Activated T-helper 2 cell treated with anti-CD3 and anti-CD28 coated beads, Interferon-gamma antibody, Interleukin-2, Interleukin-4, amounts not matched to agents 10 μg/mL and 5 μg/mL and 100 μg/mL, durations not matched to agents 14 hours and 24 hours and 36 hours (primary cell): ENCODE measurements around the gene RRAD. TPM values are rescaled to one million over a fixed set of nuclear protein-coding genes. Genes with fewer than 3 reads are reported as not detected.
"Not testable (repeated sequence)": the region's sequence is repeated elsewhere in the genome, so short reads cannot be mapped to it uniquely, and the experiment has no call there.

Experiments used
- DNase-seq: peaks from one replicate; pipeline ENCODE4 v3.0.0; 2021; ENCODE audit warnings: low spot score
- H3K27ac Mint-ChIP-seq: one replicate; pipeline ENCODE4 v1.8.0; 2021; ENCODE audit warnings: mixed read lengths
- H3K27me3 Mint-ChIP-seq: one replicate; pipeline ENCODE4 v1.8.0; 2021; ENCODE audit warnings: low read depth, mixed read lengths
- H3K36me3 Mint-ChIP-seq: one replicate; pipeline ENCODE4 v1.8.0; 2021; ENCODE audit warnings: low read depth, mixed read lengths
- H3K4me1 Mint-ChIP-seq: one replicate; pipeline ENCODE4 v1.8.0; 2021; ENCODE audit warnings: low read depth, mixed read lengths
- H3K4me3 Mint-ChIP-seq: one replicate; pipeline ENCODE4 v1.8.0; 2021; ENCODE audit warnings: low read depth, mild to moderate bottlenecking, moderate library complexity, mixed read lengths
- H3K9me3 Mint-ChIP-seq: one replicate; pipeline ENCODE4 v1.8.0; 2021; ENCODE audit warnings: mixed read lengths
- intact Hi-C: fragments of 100-400 bp; cut with micrococcal nuclease; formaldehyde crosslinking; loops from one replicate; pipeline ENCODE4 v1.15.1; 2023
- total RNA-seq: library from RNA; stranded (reverse); gene quantifications from 2 replicates; pipeline ENCODE4 v1.2.3, GENCODE V29; 2022

Gene RRAD
- total RNA-seq, 1 donor from 2014 or later = 1.8 TPM

DNA sequence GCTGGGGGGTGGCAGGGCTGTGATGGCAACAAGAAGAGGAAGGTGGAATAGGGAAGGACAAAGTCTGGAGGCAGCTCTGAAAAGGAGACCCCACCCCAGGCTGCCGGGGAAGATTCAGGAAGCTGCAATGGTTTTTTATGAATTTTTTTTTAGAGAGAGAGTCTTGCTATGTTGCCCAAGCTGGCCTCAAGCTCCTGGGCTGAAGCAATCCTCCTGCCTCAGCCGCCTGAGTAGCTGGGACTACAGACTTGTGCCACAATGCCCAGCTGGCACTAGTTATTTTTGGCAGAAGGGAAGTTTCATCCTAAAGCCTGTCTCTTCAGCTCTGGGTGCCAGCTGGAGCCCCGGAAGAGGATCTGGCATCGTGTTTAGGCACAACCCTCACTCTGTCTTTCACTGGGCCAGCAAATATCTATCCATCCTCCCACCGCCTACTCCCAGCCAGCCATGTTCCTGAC, 34.4 kb upstream of the RRAD start:
- intact Hi-C loops = loop anchor here (10.0 kb wide), 1 partner anchor 55 kb away; no protein-coding TSS in a partner anchor
- Mint-ChIP-seq H3K4me1 (peaks cover 21% of the 10 kb centered on the region), H3K27me3 (no peaks in the 10 kb centered on the region)

DNA sequence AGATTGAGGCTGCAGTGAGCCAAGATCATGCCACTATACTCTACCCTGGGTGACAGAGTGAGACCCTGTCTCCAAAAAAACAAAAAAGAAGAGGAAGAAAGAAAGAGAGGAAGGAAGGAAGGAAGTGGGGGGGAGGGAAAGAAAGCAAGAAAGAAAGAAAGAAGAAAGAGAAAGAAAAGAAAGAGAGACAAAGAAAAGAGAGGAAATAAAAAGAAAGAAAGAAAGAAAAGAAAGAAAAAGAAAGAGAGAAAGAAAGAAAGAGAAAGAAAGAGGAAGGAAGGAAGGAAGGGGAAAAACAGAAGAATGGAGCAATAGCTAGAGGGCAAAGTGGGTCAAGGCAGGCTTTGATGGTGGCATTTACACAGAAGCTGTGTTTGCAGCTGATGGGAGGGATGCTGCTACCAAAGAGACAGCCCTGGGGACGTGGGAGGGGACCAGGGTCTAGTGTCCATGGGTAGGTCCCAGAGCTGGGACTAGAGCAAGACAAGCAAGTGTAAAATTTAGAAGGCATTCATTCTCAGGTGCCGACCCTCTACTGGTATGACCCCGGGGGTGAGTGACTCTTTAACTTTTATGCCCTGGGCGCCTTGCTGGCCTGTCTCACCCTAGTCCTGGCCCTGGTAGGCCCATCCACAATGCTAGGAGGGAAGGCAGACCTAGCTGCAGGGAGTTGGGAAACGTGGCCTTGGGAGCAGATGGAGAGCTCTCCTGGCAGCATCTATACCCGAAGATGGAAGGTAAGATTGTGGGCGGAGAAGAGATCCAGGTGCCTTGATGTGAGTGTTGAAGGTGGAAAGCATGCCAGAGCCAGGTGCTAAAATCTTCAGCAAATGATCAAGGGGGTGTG, 33.7 kb upstream of the RRAD start:
- Mint-ChIP-seq H3K27ac (peak overlapping the region; percentile 9), H3K36me3 (no peaks in the 10 kb centered on the region), H3K4me3 (no peak overlapping the region), H3K4me1 (peaks cover 21% of the 10 kb centered on the region), H3K9me3 (no peaks in the 10 kb centered on the region), H3K27me3 (no peaks in the 10 kb centered on the region)
- no peak for DNase-seq
- intact Hi-C loops = no loop called here

More for the DNA sequence above, 34.4 kb upstream of the RRAD start:
- DNase-seq = no peak
- no peaks in the 10 kb centered on the region for H3K9me3 Mint-ChIP-seq
- no peaks in the 10 kb centered on the region for H3K36me3 Mint-ChIP-seq
- H3K27ac Mint-ChIP-seq = no peak overlapping the region
- H3K4me3 Mint-ChIP-seq = no peak overlapping the region

DNA sequence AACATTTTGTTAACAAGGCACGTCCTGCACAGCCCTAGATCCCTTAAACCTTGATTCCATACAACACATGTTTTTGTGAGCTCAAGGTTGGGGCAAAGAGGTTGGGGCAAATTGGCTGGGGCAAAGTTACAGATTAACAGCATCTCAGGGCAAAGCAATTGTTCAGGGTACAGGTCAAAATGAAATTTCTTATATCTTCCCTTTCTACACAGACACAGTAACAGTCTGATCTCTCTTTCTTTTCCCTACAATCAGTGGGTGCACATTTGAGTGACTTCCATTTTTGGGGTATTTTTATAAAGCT, 30.8 kb upstream of the RRAD start:
- DNase-seq, H3K27ac Mint-ChIP-seq, intact Hi-C loops, H3K9me3 Mint-ChIP-seq, H3K36me3 Mint-ChIP-seq, H3K4me3 Mint-ChIP-seq: not testable (repeated sequence)
- H3K27me3 Mint-ChIP-seq = peaks cover 12% of the 10 kb centered on the region
- peaks cover 16% of the 10 kb centered on the region for H3K4me1 Mint-ChIP-seq

DNA sequence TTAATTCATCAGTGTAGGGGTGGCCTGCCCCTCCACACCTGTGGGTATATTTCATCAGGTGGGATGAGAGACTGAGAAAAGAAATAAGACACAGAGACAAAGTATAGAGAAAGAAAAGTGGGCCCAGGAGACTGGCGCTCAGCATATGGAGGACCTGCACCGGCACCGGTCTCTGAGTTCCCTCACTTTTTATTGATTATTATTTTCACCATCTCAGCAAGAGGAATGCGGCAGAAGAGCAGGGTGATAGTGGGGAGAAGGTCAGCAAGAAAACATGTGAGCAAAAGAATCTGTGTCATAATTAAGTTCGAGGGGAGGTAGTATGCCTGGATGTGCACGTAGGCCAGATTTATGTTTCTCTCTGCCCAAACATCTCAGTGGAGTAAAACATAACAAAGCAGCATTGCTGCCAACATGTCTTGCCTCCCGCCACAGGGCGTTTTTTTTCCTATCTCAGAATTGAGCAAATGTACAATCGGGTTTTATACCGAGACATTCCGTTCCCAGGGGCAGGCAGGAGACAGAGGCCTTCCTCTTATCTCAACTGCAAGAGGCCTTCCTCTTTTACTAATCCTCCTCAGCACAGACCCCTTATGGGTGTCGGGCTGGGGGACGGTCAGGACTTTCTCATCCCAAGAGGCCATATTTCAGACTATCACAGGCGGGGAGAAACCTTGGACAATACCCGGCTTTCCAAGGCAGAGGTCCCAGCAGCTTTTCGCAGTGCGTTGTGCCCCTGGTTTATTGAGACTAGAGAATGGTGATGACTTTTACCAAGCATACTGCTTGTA, 30.2 kb upstream of the RRAD start:
- not testable (repeated sequence) for H3K9me3 Mint-ChIP-seq, H3K36me3 Mint-ChIP-seq, DNase-seq, H3K27ac Mint-ChIP-seq, H3K4me3 Mint-ChIP-seq
- peaks cover 13% of the 10 kb centered on the region for H3K27me3 Mint-ChIP-seq
- intact Hi-C loops = loop anchor here (2.0 kb wide), 2 partner anchors 59 to 229 kb away; no protein-coding TSS in a partner anchor
- peaks cover 12% of the 10 kb centered on the region for H3K4me1 Mint-ChIP-seq

DNA sequence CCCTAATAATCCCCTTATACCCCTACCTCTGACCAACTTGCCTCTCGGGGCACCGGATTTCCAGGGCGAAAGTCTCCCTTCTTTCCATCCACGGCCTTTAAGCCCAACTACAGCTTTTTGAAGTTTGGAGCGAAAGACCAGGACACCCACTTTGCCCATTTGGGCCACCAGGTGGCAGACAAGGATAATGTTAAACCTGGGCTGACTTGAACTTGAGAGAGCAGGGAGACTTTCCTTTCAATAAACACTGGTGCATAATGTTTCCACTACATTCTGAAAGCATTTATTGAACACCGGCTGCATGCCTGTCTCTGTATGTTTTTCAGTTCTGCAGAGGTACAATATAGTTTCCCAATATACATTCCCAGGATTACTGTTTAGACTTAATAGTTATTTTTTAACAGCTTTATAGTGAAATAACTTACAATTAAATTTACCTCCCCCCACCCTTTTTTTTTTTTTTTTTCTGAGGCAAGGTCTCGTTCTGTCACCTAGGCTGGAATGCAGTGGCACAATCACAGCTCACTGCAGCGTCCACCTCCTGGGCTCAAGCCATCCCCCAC, 28.8 kb upstream of the RRAD start:
- Mint-ChIP-seq H3K27ac (no peak overlapping the region), H3K36me3 (no peaks in the 10 kb centered on the region), H3K9me3 (no peaks in the 10 kb centered on the region), H3K27me3 (peaks cover 24% of the 10 kb centered on the region), H3K4me1 (peaks cover 18% of the 10 kb centered on the region), H3K4me3 (no peak overlapping the region)
- DNase-seq = peak; percentile 72
- intact Hi-C loops = loop anchor here (2.0 kb wide), 2 partner anchors 61 to 231 kb away; no protein-coding TSS in a partner anchor

DNA sequence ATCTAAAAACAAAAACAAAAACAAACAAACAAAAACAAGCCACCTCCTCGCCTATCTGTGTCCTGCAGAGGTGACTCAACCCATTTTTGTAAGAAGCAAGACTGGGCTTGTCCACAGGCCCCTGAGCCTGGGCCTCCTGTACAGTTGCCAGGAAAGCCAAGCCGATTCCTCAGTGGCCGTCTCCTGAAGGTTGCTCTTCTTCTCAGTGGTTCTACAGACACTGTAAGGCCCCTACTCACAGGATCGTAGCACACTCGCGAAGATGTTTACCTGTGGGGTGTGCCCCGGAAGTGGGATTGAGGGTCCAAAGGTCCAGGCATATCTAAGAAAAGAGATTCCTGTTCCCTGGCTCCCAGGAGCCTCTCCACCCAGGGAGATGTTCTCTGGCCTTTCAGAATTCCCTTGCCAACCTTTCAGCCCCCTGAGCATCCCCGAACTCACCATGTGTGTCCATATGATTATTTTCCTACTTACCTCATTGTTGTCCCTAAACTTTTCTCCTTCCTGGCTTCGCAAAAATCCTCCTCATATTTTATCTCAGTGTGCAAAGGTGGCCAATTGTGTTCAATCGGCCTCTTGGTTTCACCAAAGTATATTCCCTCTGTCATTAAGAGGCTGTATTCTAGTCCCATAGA, 28.2 kb upstream of the RRAD start:
- Mint-ChIP-seq H3K9me3 (no peaks in the 10 kb centered on the region), H3K36me3 (no peaks in the 10 kb centered on the region), H3K27me3 (peaks cover 30% of the 10 kb centered on the region), H3K4me1 (peaks cover 13% of the 10 kb centered on the region), H3K4me3 (no peak overlapping the region), H3K27ac (no peak overlapping the region)
- intact Hi-C loops = loop anchor here (2.0 kb wide), 2 partner anchors 61 to 231 kb away; no protein-coding TSS in a partner anchor
- DNase-seq = no peak

DNA sequence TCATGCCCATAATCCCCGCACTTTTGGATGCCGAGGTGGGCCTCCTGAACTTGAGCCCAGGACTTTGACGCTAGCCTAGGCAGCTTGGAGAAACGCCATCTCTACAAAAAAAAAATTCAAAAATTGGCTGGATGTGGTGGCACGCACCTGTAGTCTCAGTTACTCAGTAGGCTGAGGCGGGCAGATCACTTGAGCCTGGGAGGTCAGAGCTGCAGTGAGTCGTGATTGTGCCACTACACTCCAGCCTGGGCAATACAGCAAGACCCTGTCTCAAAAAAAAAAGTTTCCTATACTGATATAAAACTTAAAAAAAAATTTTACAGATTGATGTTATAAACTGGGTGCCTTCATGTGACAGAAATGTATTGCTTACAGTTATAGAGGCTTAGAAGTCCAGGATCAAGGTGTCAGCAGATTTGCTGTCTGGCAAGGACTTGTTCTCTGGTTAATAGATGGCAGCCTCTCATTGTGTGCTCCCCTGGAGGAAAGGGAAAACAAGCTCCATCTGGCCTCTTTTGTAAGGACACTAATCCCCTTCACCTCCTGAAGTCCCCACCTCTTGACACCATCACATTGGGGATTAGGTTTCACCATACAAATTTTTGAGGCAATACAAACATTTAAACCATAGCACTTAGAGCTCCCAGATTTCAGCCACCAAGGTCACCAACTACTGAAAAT, 27.2 kb upstream of the RRAD start:
- H3K27me3 Mint-ChIP-seq = peaks cover 36% of the 10 kb centered on the region
- intact Hi-C loops = no loop called here

DNA sequence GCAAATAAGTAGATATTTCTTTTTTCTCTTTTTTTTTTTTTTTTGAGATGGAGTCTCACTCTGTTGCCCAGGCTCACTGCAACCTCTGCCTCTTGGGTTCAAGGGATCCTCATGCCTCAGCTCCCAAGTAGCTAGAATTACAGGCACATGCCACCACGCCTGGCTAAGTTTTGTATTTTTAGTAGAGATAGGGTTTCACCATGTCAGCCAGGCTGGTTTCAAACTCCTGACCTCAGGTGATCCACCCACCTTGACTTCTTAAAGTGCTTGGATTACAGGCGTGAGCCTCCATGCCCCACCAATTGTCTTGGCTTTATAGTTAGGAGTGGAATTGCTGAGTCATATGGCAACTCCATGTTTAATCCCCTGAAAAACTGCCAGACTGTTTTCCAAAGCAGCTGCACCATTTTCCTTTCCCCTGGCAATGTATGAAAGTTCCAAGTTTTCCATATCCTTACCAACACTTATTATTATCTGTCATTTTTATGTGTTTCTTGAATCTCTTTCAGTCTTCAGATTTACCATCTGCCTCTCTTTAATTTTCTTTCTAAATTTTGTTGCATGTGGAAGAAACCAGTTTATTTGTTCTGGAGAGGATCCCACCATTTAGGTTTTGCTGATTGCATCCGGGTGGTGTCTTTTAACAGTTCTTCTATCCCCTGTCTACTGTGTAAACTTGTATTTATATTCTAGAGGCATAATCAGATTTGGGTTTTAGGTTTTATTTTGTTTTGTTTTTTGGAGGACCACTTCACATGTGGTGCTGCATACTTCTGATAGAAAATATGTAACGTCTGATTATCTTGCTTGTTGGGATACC, 25.8 kb upstream of the RRAD start:
- intact Hi-C loops = loop anchor here (2.0 kb wide), 1 partner anchor 204 kb away; no protein-coding TSS in a partner anchor
- H3K4me3 Mint-ChIP-seq = no peak overlapping the region
- peaks cover 20% of the 10 kb centered on the region for H3K4me1 Mint-ChIP-seq

More for the DNA sequence above, 27.2 kb upstream of the RRAD start:
- Mint-ChIP-seq H3K36me3 (no peaks in the 10 kb centered on the region), H3K9me3 (no peaks in the 10 kb centered on the region), H3K4me1 (peaks cover 15% of the 10 kb centered on the region), H3K27ac (no peak overlapping the region), H3K4me3 (no peak overlapping the region)
- DNase-seq = no peak

DNA sequence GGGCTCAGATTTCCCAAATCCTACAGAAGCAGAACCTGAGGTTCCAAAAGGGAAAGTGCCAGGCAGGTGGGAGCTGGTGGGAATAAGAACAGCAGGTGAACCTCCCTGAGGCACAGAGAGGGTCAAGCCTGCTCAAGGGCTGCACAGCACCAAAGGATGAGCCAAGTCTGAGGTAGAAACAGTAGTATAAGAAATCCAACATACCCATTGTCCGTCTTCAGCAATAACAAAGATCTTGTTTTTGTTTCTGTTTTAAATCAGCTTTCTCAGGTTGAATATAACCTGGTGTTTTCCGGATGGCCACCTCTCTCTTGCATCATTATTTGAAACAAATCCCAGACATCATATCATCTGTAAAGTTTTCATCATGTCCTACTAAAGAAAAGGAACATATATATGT, 25.1 kb upstream of the RRAD start:
- no peak overlapping the region for H3K4me3 Mint-ChIP-seq
- peaks cover 36% of the 10 kb centered on the region for H3K27me3 Mint-ChIP-seq
- DNase-seq = no peak
- H3K36me3 Mint-ChIP-seq = no peaks in the 10 kb centered on the region
- peaks cover 20% of the 10 kb centered on the region for H3K4me1 Mint-ChIP-seq
- H3K27ac Mint-ChIP-seq = no peak overlapping the region
- H3K9me3 Mint-ChIP-seq = no peaks in the 10 kb centered on the region
- intact Hi-C loops = loop anchor here (2.0 kb wide), 1 partner anchor 204 kb away; no protein-coding TSS in a partner anchor

More for the DNA sequence above, 25.8 kb upstream of the RRAD start:
- Mint-ChIP-seq H3K36me3 (no peaks in the 10 kb centered on the region), H3K9me3 (no peaks in the 10 kb centered on the region), H3K27me3 (peaks cover 36% of the 10 kb centered on the region), H3K27ac (no peak overlapping the region)
- DNase-seq = no peak

DNA sequence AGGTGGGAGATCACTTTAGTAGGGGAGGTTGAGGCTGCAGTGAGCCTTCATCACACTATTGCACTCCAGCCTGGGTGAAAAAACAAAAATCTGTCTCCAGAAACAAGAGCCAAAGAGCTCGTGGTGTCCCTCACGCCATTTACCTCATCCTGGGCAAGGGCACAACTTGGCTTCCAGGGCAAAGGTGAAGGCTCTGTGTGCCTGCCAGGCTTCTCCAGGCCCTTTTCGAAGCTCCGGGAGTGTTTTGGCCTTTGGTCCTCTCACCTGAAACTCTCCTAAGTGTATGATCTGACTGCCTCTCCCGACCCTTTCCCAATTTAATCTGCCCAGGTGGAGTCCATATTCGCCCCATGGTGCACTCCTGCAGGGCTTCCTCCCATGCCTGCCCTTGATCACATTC, 24.1 kb upstream of the RRAD start:
- DNase-seq = no peak
- Mint-ChIP-seq H3K27ac (no peak overlapping the region), H3K9me3 (no peaks in the 10 kb centered on the region), H3K36me3 (no peaks in the 10 kb centered on the region), H3K27me3 (peaks cover 36% of the 10 kb centered on the region), H3K4me1 (peaks cover 20% of the 10 kb centered on the region), H3K4me3 (no peak overlapping the region)
- intact Hi-C loops = loop anchor here (5.0 kb wide), 1 partner anchor 158 kb away; the partner anchor contains the start of gene PHAF1

DNA sequence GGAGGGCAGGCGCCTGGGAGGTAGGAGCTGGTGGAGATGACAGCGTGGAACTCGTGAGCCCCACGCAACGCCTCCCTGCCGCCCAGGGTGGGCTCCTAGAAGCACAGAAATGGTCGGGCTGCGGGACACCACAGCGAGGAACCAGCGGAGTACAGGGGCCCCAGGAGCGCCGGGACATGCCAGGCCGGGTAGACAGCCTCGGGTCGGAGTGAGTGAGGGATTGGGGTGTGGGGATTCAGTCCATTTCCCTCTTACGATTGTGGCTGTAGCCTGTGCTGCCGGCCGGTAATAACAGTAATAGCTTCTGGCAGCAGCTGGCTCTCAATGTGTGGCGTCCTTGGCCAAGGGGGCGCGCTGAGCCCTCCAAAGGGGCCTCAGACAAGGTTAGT, 23.5 kb upstream of the RRAD start:
- Mint-ChIP-seq H3K4me3 (no peak overlapping the region), H3K36me3 (peaks cover 3% of the 10 kb centered on the region), H3K27ac (no peak overlapping the region), H3K9me3 (no peaks in the 10 kb centered on the region), H3K27me3 (peaks cover 34% of the 10 kb centered on the region), H3K4me1 (peaks cover 20% of the 10 kb centered on the region)
- intact Hi-C loops = loop anchor here (5.0 kb wide), 1 partner anchor 158 kb away; the partner anchor contains the start of gene PHAF1
- DNase-seq = no peak
